H1 (cell line): Measurements from ENCODE around the gene C12orf75. TPM values are rescaled to one million over a fixed set of nuclear protein-coding genes. Genes with fewer than 3 reads are reported as not detected.

Experiments
- EZH2 ChIP-seq: fragments of 200-600 bp; sonication (generic); IDR thresholded peaks from 2 replicates; pipeline ENCODE4 v1.7.1; 2012; ENCODE audit warnings: low read depth, mild to moderate bottlenecking, moderate library complexity, low read length, inconsistent platforms; ENCODE audit not compliant: severe bottlenecking
- ZNF274 ChIP-seq: IDR thresholded peaks from 2 replicates; pipeline ENCODE4 v1.7.0; 2012; ENCODE audit warnings: low read length, borderline replicate concordance; ENCODE audit errors: extremely low read depth
- polyA plus RNA-seq, 7 experiments: library from polyadenylated mRNA; depleted of rRNA in 3 of 7; stranded (reverse) in 5 of 7; unstranded in 2 of 7; fragments of >200 nt in 5 of 7; fragments of 200-250 nt in 2 of 7; gene quantifications; 1 replicate in 5 of 7; 2 replicates in 1 of 7; 4 replicates in 1 of 7; pipeline versions ENCODE4 v1.2.1 to v1.2.3, GENCODE V29; 2011 to 2013; ENCODE audit warnings: missing spikeins in 2 of 7, mixed read lengths in 2 of 7
- total RNA-seq: library from RNA; stranded (reverse); fragmentation: NEBNext Ultra II Directional; extraction: Animal tissue kit (Norgen Biotek cat#: 25700); gene quantifications from 2 replicates; pipeline ENCODE4 v1.2.1, GENCODE V29; 2021

C12orf75 gene
- total and polyA plus RNA-seq, 2 of the 8 experiments (the other 6 are each of a cell fraction or from before 2014, with no cell fraction given): 26.4 to 41.2 TPM

GRCh38 chr12:105337391-105337790 is 6.9 kb downstream of the C12orf75 start (continued):
- TF ChIP-seq EZH2 (no peak), ZNF274 (no peak)
- TF ChIP-seq, all 59 proteins: peak for 0
